H1 (cell line): ENCODE results near the gene FARS2. TPM values are rescaled to one million over a fixed set of nuclear protein-coding genes. Genes with fewer than 3 reads are reported as not detected.

Source experiments
- CTCF ChIA-PET: fragments of 300-600 bp; sonication (Branson Sonifier 250); formaldehyde crosslinking; loops from one replicate; lab custom pipeline; 2021; ENCODE audit not compliant: partially characterized antibody; lab: Charles Lee
- POLR2A ChIA-PET: fragments of 300-600 bp; sonication (Branson Sonifier 250); formaldehyde crosslinking; loops from one replicate; lab custom pipeline; 2021; ENCODE audit warnings: inconsistent platforms; ENCODE audit not compliant: partially characterized antibody; lab: Charles Lee
- DNase-seq, 2 experiments: peaks; one replicate each; pipeline versions ENCODE4 v3.0.0 to v3.0.0-alpha.2; 2010 to 2022; ENCODE audit warnings: low spot score in 2 of 2, low read depth in 1 of 2, mixed read lengths in 1 of 2
- FAIRE-seq: peaks from 2 replicates; lab custom pipeline; 2011; peaks lifted over from hg19 to GRCh38; lab: Jason Lieb, UNC
- H2AFZ ChIP-seq: 2 replicates; pipeline ENCODE4 v1.8.1; 2012; ENCODE audit warnings: low read length, inconsistent platforms
- H2AK5ac ChIP-seq: 2 replicates; pipeline ENCODE4 v1.6.1; 2013; ENCODE audit warnings: low read depth, low read length
- H2BK120ac ChIP-seq: replicated peaks from 2 replicates; pipeline ENCODE3; 2013; ENCODE audit warnings: low read depth, low read length, inconsistent platforms
- H2BK12ac ChIP-seq: 2 replicates; pipeline ENCODE4 v1.6.1; 2013; ENCODE audit warnings: low read depth, low read length
- H2BK15ac ChIP-seq: 2 replicates; pipeline ENCODE4 v1.6.1; 2013; ENCODE audit warnings: low read length
- H2BK20ac ChIP-seq: 2 replicates; pipeline ENCODE4 v1.6.1; 2013; ENCODE audit warnings: low read length
- H2BK5ac ChIP-seq: 2 replicates; pipeline ENCODE4 v1.6.1; 2013; ENCODE audit warnings: low read depth, low read length
- H3K14ac ChIP-seq: 2 replicates; pipeline ENCODE4 v1.6.1; 2013; ENCODE audit warnings: inconsistent platforms; ENCODE audit not compliant: insufficient read length
- H3K18ac ChIP-seq: 2 replicates; pipeline ENCODE4 v1.6.1; 2013; ENCODE audit warnings: low read length; ENCODE audit errors: extremely low read depth
- H3K23ac ChIP-seq: 2 replicates; pipeline ENCODE4 v1.6.1; 2013; ENCODE audit warnings: inconsistent platforms; ENCODE audit not compliant: insufficient read length
- H3K23me2 ChIP-seq: 2 replicates; pipeline ENCODE4 v1.6.1; 2013; ENCODE audit warnings: low read depth, low read length
- H3K27ac ChIP-seq: 2 replicates; pipeline ENCODE4 v1.6.1; 2011; ENCODE audit warnings: low read depth, low read length, inconsistent platforms
- H3K27me3 ChIP-seq, 4 experiments: replicated peaks in 1 of 4; 1 replicate in 1 of 4; 2 replicates in 3 of 4; pipeline versions ENCODE4 v1.6.1 to v1.8.1; 2011 to 2013; ENCODE audit warnings: low read length in 3 of 4, mild to moderate bottlenecking in 3 of 4, inconsistent platforms in 2 of 4, mixed read lengths in 2 of 4, moderate library complexity in 1 of 4; ENCODE audit not compliant: control insufficient read depth in 3 of 4, insufficient read depth in 3 of 4; ENCODE audit errors: extremely low read depth in 1 of 4
- H3K36me3 ChIP-seq, 4 experiments: 2 replicates each; pipeline versions ENCODE4 v1.6.1 to v1.8.1; 2011 to 2013; ENCODE audit warnings: mild to moderate bottlenecking in 4 of 4, low read length in 3 of 4, moderate library complexity in 2 of 4, control low read depth in 1 of 4, inconsistent platforms in 1 of 4; ENCODE audit not compliant: insufficient read depth in 4 of 4, control insufficient read depth in 2 of 4
- H3K4ac ChIP-seq: replicated peaks from 2 replicates; pipeline ENCODE3; 2013; ENCODE audit warnings: low read length, low read depth, mixed read lengths, inconsistent platforms; ENCODE audit not compliant: insufficient read length
- H3K4me1 ChIP-seq, 4 experiments: replicated peaks in 1 of 4; 1 replicate in 1 of 4; 2 replicates in 3 of 4; pipeline versions ENCODE4 v1.6.1 to v1.8.1; 2011 to 2013; ENCODE audit warnings: low read length in 3 of 4, inconsistent platforms in 2 of 4, mixed read lengths in 1 of 4; ENCODE audit not compliant: insufficient read depth in 4 of 4, control insufficient read depth in 3 of 4
- H3K4me2 ChIP-seq, 2 experiments: 2 replicates each; pipeline versions ENCODE4 v1.6.1 to v1.8.1; 2011 to 2013; ENCODE audit warnings: low read depth in 2 of 2, low read length in 2 of 2, control low read depth in 1 of 2, inconsistent platforms in 1 of 2, mild to moderate bottlenecking in 1 of 2; ENCODE audit not compliant: insufficient read depth in 1 of 2
- H3K4me3 ChIP-seq, 4 experiments: fragments of 200-600, 300-600 bp in 1 of 4; sonication (generic), shearing (Covaris generic), sonication (Bioruptor Twin) in 1 of 4; 2 replicates each; pipeline versions ENCODE4 v1.5.1 to v1.8.1; 2011 to 2016; ENCODE audit warnings: low read length in 4 of 4, low read depth in 3 of 4, control low read depth in 2 of 4, inconsistent platforms in 2 of 4, mild to moderate bottlenecking in 2 of 4, mixed read lengths in 1 of 4, moderate library complexity in 1 of 4; ENCODE audit not compliant: insufficient read depth in 2 of 4; ENCODE audit errors: extremely low read depth in 1 of 4
- H3K56ac ChIP-seq: replicated peaks from 2 replicates; pipeline ENCODE3; 2013; ENCODE audit warnings: low read depth, mild to moderate bottlenecking, mixed read lengths, low read length, inconsistent platforms; ENCODE audit not compliant: insufficient read length
- H3K79me1 ChIP-seq: 2 replicates; pipeline ENCODE4 v1.6.1; 2013; ENCODE audit warnings: low read depth, low read length, control low read depth
- H3K79me2 ChIP-seq, 2 experiments: 2 replicates each; pipeline versions ENCODE4 v1.6.1 to v1.8.1; 2012 to 2013; ENCODE audit warnings: low read length in 2 of 2, mild to moderate bottlenecking in 2 of 2, inconsistent platforms in 1 of 2; ENCODE audit not compliant: insufficient read depth in 2 of 2, control insufficient read depth in 1 of 2
- H3K9ac ChIP-seq, 4 experiments: replicated peaks in 1 of 4; 1 replicate in 1 of 4; 2 replicates in 3 of 4; pipeline versions ENCODE4 v1.6.1 to v1.8.1; 2011 to 2013; ENCODE audit warnings: low read depth in 3 of 4, low read length in 3 of 4, control low read depth in 2 of 4, mild to moderate bottlenecking in 2 of 4, moderate library complexity in 2 of 4, inconsistent platforms in 1 of 4; ENCODE audit errors: extremely low read depth in 1 of 4
- H3K9me3 ChIP-seq, 2 experiments: 2 replicates each; pipeline versions ENCODE4 v1.6.1 to v1.8.1; 2012 to 2013; ENCODE audit warnings: mild to moderate bottlenecking in 2 of 2, moderate library complexity in 2 of 2, control low read depth in 1 of 2, inconsistent platforms in 1 of 2, low read depth in 1 of 2, low read length in 1 of 2, mixed read lengths in 1 of 2; ENCODE audit not compliant: insufficient read depth in 2 of 2
- H4K20me1 ChIP-seq, 2 experiments: replicated peaks in 1 of 2; 2 replicates each; pipeline versions ENCODE3 to v1.8.1; 2011 to 2013; ENCODE audit warnings: inconsistent platforms in 2 of 2, low read length in 2 of 2, mild to moderate bottlenecking in 1 of 2; ENCODE audit not compliant: insufficient read depth in 2 of 2, control insufficient read depth in 1 of 2
- H4K5ac ChIP-seq: 2 replicates; pipeline ENCODE4 v1.6.1; 2013; ENCODE audit warnings: low read length, low read depth, mixed read lengths, inconsistent platforms; ENCODE audit not compliant: insufficient read length
- H4K8ac ChIP-seq: 2 replicates; pipeline ENCODE4 v1.8.0; 2013; ENCODE audit warnings: mild to moderate bottlenecking, moderate library complexity, low read length, inconsistent platforms; ENCODE audit not compliant: insufficient read depth; ENCODE audit errors: extremely low read depth
- H4K91ac ChIP-seq: replicated peaks from 2 replicates; pipeline ENCODE3; 2013; ENCODE audit warnings: low read length, mixed read lengths, inconsistent platforms; ENCODE audit not compliant: insufficient read length
- CTBP2 ChIP-seq: IDR thresholded peaks from 2 replicates; pipeline ENCODE4 v1.7.0; 2011; ENCODE audit warnings: borderline replicate concordance, mild to moderate bottlenecking, moderate library complexity, mixed read lengths, low read length; ENCODE audit not compliant: insufficient read depth, insufficient read length
- HDAC2 ChIP-seq, 2 experiments: fragments of 300-600 bp in 1 of 2; sonication (generic) in 1 of 2; IDR thresholded peaks; 2 replicates each; pipeline ENCODE4 v1.6.1; 2011 to 2012; ENCODE audit warnings: low read depth in 2 of 2, low read length in 2 of 2, mild to moderate bottlenecking in 2 of 2, moderate library complexity in 2 of 2, borderline replicate concordance in 1 of 2, inconsistent platforms in 1 of 2
- HDAC6 ChIP-seq: IDR thresholded peaks from one replicate; pipeline ENCODE4 v1.7.1; 2012; ENCODE audit warnings: low read depth, mild to moderate bottlenecking, inconsistent platforms, low read length, moderate library complexity
- JUN ChIP-seq: IDR thresholded peaks from 2 replicates; pipeline ENCODE4 v1.6.1; 2011; ENCODE audit warnings: low read depth, mild to moderate bottlenecking, improper control_type of control experiment, low read length
- RXRA ChIP-seq: IDR thresholded peaks from 2 replicates; pipeline ENCODE4 v1.6.1; 2011; ENCODE audit warnings: low read depth, mild to moderate bottlenecking, low read length, moderate library complexity; ENCODE audit not compliant: insufficient read depth
- SAP30 ChIP-seq: fragments of 300-600 bp; sonication (generic); IDR thresholded peaks from 2 replicates; pipeline ENCODE4 v1.7.1; 2012; ENCODE audit warnings: low read length, moderate library complexity, mild to moderate bottlenecking, inconsistent platforms; ENCODE audit not compliant: insufficient read depth, insufficient replicate concordance
- SIX5 ChIP-seq: IDR thresholded peaks from 2 replicates; pipeline ENCODE4 v1.6.1; 2011; ENCODE audit warnings: mild to moderate bottlenecking, low read depth, low read length
- TAF1 ChIP-seq: IDR thresholded peaks from 2 replicates; pipeline ENCODE4 v1.6.1; 2011; ENCODE audit warnings: mild to moderate bottlenecking, low read depth, low read length
- WGBS, 2 experiments: shearing (Covaris generic) in 1 of 2; methylation state at CpG; one replicate each; pipeline versions ENCODE4 v1.1.6 to v1.1.7; 2013 to 2015; ENCODE audit warnings: low lambda C conversion rate in 2 of 2, mixed read lengths in 2 of 2, inconsistent platforms in 1 of 2, low coverage in 1 of 2, missing lambda C conversion rate in 1 of 2; ENCODE audit not compliant: insufficient replicate concordance in 2 of 2, insufficient coverage in 1 of 2, insufficient read length in 1 of 2; ENCODE audit errors: extremely low coverage in 1 of 2, missing lambda C conversion rate in 1 of 2; 5-methylcytosine and 5-hydroxymethylcytosine counted together
- polyA plus RNA-seq, 7 experiments: library from polyadenylated mRNA; depleted of rRNA in 3 of 7; stranded (reverse) in 5 of 7; unstranded in 2 of 7; fragments of >200 nt in 5 of 7; fragments of 200-250 nt in 2 of 7; gene quantifications; 1 replicate in 5 of 7; 2 replicates in 1 of 7; 4 replicates in 1 of 7; pipeline versions ENCODE4 v1.2.1 to v1.2.3, GENCODE V29; 2011 to 2013; ENCODE audit warnings: missing spikeins in 2 of 7, mixed read lengths in 2 of 7
- total RNA-seq: library from RNA; stranded (reverse); fragmentation: NEBNext Ultra II Directional; extraction: Animal tissue kit (Norgen Biotek cat#: 25700); gene quantifications from 2 replicates; pipeline ENCODE4 v1.2.1, GENCODE V29; 2021

Gene FARS2
- total and polyA plus RNA-seq, 2 of the 8 experiments (the other 6 are each of a cell fraction or from before 2014, with no cell fraction given): 11.7 to 14.4 TPM

DNA sequence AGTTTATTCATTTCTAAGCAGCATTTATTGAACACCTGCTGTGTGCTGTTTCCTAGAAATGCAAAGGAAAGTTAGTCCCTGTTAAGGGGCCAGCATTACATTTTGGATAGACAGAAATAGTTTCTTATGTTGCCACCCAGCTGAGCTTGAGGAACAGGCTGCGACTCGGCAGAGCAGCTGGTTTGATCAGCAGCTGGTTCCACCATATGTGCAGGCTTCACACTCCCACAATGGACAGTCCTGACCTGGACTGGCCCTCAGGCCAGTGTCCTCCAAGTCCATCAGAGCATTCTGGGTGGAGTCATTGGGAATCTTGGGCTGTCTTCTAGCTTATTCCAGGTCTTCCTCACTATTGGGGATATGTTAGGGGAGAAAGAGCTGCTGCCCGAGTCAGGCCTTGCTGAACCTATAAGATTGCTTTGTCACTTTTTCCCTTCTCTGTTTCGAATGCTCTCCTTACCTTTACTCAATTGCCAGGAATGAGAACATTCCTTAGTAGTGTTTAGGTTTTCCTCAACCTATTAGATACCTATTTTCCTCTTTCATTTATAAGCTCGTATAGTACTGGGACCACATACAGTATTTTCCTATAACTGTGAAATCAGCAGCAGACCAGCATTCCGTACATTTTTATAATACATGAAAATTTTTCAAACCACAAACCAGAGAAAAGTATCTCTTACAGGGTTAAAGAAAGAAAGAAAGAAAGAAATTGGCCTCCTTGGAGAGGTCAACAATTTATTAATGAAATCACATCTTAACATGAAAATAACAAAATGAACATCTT lies 203.0 kb downstream of the FARS2 start:
- Histone ChIP-seq H3K27ac (no peak overlapping the region), H3K9me3 (no peaks in the 10 kb centered on the region), H4K5ac (no peak overlapping the region), H2AK5ac (no peak overlapping the region), H2BK120ac (no peak overlapping the region), H3K14ac (no peak overlapping the region), H3K36me3 (no peaks in the 10 kb centered on the region), H3K79me2 (no peaks in the 10 kb centered on the region), H2BK5ac (no peak overlapping the region), H3K4ac (no peak overlapping the region), H3K4me1 (peaks cover 8 to 20% (median 12%) of the 10 kb centered on the region in 4 experiments; a peak in 5 of 7 replicates), H3K27me3 (no peaks in the 10 kb centered on the region), H3K56ac (no peak overlapping the region), H4K20me1 (no peaks in the 10 kb centered on the region), H3K9ac (no peak overlapping the region), H4K8ac (no peak overlapping the region), H4K91ac (no peak overlapping the region), H3K23ac (no peak overlapping the region), H3K23me2 (peaks cover 3% of the 10 kb centered on the region; the same call in 1 of the 2 replicates), H3K4me3 (no peak overlapping the region), H2BK12ac (no peak overlapping the region; the same call in 1 of the 2 replicates), H3K18ac (no peak overlapping the region), H2BK20ac (no peak overlapping the region; the same call in 1 of the 2 replicates), H3K79me1 (no peaks in the 10 kb centered on the region), H3K4me2 (no peak overlapping the region), H2BK15ac (no peak overlapping the region), H2AFZ (no peak overlapping the region)
- FAIRE-seq (no peak), DNase-seq (no peak)
- WGBS, 2 experiments: 81% methylated on average over 6 of the region's 6 CpGs; no CpG with 5 or more reads in 1 of the 2 experiments
- POLR2A ChIA-PET: interaction anchor here (0.6 to 0.9 kb wide), 2 partner anchors 42 to 237 kb away, joined by 3 read pairs; no protein-coding TSS in a partner anchor
- CTCF ChIA-PET: interaction anchor here (1.2 to 1.8 kb wide), 2 partner anchors 21 to 42 kb away, joined by 4 read pairs; no protein-coding TSS in a partner anchor
- TF ChIP-seq JUN (no peak), RXRA (no peak), CTBP2 (no peak), HDAC2 (IDR thresholded peaks at IDR 0.05; ENCODE audit: borderline replicate concordance in 1 of 2, low read depth in 2 of 2, low read length in 2 of 2) (no peak), SIX5 (no peak), HDAC6 (no peak), TAF1 (no peak), SAP30 (no peak)
